GM12874 (cell line): ENCODE measurements around the gene GAS2L1.

ENCODE experiments used
- TF ChIP-seq, protein P1 (sequence below): IDR thresholded peaks from 2 replicates; pipeline ENCODE4 v1.5.1; 2011; ENCODE audit warnings: low read depth, mild to moderate bottlenecking, control low read depth, low read length, moderate library complexity; ENCODE audit not compliant: insufficient read depth

Gene GAS2L1

DNA sequence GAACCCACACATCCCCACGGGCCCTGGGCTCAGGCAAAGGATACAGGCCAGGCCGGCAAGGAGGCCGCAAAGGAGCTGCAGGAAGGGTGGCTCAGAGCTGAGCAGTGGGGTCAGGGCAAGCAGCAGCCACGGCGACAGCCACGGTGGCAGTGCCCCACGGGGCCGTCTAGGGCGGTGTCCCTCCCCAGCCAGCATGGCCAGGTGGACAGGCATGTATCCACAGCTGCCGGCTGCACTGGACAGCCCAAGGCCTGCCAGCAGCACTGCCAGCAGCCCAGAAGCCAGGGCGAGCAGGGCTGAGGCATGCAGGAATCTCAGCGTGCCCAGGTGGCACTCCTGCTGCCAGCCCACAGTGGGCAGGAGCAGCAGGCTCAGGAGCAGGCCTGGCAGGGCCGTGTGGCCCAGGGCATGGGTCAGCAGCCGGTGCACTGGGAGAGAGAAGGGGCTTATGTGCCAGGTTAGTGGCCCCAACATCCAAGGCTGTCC lies 42.6 kb upstream of the GAS2L1 start:
- TF ChIP-seq, protein P1, sequence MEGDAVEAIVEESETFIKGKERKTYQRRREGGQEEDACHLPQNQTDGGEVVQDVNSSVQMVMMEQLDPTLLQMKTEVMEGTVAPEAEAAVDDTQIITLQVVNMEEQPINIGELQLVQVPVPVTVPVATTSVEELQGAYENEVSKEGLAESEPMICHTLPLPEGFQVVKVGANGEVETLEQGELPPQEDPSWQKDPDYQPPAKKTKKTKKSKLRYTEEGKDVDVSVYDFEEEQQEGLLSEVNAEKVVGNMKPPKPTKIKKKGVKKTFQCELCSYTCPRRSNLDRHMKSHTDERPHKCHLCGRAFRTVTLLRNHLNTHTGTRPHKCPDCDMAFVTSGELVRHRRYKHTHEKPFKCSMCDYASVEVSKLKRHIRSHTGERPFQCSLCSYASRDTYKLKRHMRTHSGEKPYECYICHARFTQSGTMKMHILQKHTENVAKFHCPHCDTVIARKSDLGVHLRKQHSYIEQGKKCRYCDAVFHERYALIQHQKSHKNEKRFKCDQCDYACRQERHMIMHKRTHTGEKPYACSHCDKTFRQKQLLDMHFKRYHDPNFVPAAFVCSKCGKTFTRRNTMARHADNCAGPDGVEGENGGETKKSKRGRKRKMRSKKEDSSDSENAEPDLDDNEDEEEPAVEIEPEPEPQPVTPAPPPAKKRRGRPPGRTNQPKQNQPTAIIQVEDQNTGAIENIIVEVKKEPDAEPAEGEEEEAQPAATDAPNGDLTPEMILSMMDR = no peak

DNA sequence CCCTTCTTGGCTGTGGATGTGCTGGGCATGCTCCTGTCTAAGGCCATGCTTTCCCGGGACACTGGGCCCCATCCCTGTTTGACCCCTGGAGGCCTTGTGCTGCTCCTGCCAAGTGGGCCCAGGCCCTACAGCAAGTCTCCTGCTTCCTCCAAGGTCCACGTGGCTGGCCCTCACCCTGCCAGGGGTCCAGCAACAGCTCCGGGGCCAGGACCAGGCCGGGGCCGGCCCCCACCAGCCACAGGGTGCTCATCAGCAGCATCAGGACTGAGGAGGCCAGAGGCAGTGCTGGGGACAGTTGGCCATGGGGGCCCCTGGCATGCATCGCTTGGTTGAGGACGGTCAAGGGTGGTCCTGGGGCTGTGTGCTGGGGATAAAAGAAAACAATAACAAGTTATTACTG lies 41.1 kb upstream of the GAS2L1 start:
- TF ChIP-seq, protein P1 = no peak

DNA sequence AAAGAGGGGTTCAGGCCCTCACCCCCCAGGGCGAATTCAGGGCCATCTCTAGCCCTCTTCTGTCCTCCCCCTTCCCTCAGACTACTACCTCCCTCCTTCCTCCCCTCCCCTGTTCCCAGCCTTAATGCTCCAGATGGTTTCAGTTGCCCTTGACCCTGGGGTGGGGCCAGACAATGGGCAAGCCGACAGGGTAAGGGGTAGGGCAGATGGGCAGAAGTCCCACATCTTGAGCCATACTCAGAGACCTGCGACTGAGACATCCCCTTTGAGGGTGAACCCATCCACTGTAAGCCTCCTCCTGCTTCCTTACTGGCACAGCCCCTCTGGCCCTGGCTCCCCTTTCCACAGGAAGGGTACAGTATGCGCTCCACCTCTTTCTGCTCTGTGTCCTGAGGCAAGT lies 40.5 kb upstream of the GAS2L1 start:
- TF ChIP-seq, protein P1 = no peak

DNA sequence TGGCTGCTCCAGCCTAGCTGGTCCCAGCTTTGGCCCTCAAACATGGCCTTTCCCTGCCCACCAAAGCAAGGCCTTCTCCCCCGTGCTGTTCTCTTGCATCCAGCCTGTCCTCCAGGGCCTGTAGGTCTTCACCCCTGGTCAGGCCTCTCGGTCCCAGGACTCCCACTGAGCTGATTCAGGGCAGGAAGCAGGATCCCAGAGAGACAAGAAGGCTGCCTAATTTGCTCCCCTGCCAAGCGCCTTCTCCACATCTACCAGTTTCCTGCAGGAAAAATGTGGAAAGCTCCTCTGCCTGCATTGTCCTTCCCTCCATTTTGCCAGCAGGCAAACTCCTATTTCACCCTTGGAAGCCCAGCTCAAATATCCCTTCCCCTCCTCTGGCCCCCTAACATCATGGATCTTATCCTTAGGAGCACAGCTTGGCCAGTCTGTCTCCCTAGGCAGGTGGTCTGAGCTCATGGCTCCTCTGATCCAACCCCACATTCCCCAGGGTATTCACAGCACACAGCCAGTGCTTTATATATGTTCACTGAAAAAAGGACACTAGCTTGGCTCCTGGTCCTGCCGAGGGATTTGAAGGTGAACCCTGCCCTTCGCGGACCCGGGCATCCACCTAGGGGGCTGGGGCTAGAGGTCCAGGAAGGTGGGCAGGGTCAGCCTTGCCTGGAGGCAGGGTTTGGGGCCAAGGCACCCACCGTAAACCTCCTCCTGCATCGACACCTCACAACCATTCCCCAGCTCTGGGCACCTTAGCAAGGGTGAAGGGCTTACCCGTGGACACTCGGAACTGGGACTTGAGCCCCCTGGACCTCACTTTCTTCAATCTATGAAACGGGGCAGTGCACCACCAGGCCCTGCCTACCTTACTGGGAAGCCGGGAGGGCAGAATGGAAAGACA lies 39.6 kb upstream of the GAS2L1 start:
- TF ChIP-seq, protein P1 = no peak

DNA sequence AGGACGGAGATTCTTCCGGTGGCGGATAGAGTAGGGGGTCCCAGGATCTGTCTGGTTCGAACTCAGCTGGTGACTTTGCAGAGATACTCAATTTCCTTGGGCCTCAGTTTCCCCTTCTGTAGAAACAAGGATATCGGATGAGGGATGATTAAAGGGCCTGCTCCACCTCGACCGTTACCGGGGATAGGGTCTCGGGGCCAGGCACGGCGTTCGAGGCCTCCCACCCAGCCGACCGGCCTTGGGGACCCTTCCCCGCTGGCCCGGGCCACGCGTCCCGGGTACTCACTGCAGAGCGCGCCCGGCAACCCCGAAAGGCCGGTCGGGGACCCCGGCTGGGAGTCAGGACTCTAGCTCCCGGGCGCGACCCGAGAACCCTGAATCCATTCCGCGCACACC lies 39.0 kb upstream of the GAS2L1 start:
- TF ChIP-seq, protein P1 = no peak

DNA sequence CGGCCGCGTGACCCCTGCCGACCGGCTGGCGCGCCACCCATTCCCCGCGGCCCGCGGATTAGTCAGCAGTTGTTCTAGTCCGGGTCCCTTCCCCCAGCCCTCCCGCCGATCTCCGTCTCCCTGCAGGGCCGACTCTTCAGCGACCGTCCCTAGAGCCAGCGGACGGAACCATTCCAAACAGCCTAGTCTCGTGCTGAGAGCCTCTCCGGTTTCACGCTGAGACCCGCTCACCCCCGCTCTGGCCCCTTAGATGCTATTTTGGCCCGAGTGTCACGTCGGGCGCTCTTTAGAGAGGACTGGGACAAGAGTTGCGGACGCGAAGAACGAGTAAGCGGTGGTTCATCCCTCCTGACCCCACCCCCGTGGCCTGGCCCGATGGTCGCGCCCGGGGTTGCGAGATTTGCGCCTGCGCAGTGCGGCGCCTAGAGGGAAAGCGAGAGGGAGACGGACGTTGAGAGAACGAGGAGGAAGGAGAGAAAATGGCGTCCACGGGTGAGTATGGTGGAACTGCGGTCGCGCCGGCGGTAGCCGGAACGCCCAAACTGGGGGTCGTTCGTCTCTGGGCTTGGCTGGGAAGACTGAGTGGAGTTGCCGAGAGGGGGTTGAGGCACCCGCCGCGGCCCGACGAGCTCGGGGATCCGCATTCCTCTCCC lies 38.5 kb upstream of the GAS2L1 start, which contains the start of the genes EWSR1 and RHBDD3:
EWSR1 (plus strand) TSS at position 411 of the 653 bp plus-strand sequence; CDS start at position 480, 69 bp downstream.
RHBDD3 (minus strand) TSS at position 124 of the 653 bp plus-strand sequence. CDS start 2,355 bp downstream, outside the sequence.
- TF ChIP-seq, protein P1 = no peak

DNA sequence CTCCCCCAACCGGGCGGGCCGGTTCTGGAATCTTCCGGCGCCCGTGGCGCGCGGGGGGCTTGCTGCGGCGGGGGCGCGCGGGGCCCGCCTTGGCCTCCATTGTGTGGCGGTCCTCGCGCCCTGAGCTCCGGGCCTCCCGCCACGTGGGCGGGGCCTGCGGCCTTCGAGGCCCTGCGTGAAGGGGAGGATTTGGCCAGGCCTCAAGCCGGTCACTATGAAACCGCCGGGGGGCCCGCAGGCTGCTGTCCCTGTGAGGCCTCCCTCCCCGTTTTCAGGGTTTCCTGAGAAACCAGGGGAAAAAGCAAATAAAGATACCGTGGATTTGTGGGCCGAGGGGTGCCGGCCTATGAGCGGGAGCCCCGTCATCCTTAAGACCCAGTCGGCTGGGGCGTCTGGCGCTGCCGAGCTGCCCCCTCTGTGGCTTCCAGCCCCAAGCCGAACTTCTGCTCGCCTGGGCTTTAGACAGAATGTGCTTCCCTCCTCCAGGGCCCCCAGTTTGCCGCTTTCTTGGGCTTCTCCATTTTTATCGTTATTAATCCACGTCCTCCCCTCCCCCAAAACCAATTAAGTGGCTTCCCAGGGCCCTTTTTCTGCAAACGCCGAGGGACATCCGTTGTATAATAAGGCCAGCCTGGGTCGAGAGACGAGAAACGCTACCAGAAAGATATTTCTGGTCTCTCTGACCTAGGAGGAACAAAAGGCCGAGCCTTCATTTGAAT lies 37.8 kb upstream of the GAS2L1 start:
- TF ChIP-seq, protein P1 = no peak
